ENCODE results near the gene PRKAB1. TPM values are rescaled to one million over a fixed set of nuclear protein-coding genes. Genes with fewer than 3 reads are reported as not detected.

The PRKAB1 gene
- total RNA-seq, 1 experiment from 2014 or later = 36.3 TPM

- intact Hi-C loops (cut with micrococcal nuclease; ENCODE audit: unreplicated experiment) (no loop called here), in situ Hi-C loops (cut with HindIII; ENCODE audit: low pct_unique_long_range_greater_than_20kb, low sequenced_read_pairs) (no loop called here)
- no peaks in the 10 kb centered on the region for H3K27me3 ChIP-seq (ENCODE audit: control insufficient read depth, insufficient read depth, low read length)
- H3K4me3 ChIP-seq (ENCODE audit: low read depth in 2 of 2, low read length in 2 of 2) = no peak overlapping the region
- TF ChIP-seq POLR2AphosphoS5 (IDR thresholded peaks at IDR 0.05; ENCODE audit: low read depth, low read length) = no peak
- TF ChIP-seq SIN3A (IDR thresholded peaks at IDR 0.05; ENCODE audit: borderline replicate concordance, insufficient read depth, low read depth, low read length) = no peak
- TF ChIP-seq CTCF (IDR thresholded peaks at IDR 0.05) = no peak
- TF ChIP-seq REST (IDR thresholded peaks at IDR 0.05; ENCODE audit: insufficient read depth in 1 of 2, low read depth in 2 of 2, low read length in 1 of 2) = no peak
- TF ChIP-seq TCF7L2 (IDR thresholded peaks at IDR 0.05; ENCODE audit: low read depth, low read length) = no peak
- ATAC-seq (no peak), DNase-seq (ENCODE audit: low read depth, low spot score) (no peak)
- peaks cover 15% of the 10 kb centered on the region for H3K36me3 ChIP-seq (ENCODE audit: control insufficient read depth, insufficient read depth, low read length)
- CTCF ChIA-PET = no interaction called here
- no TSS peak for BruUV-seq (replicated peaks)
- H3K9me3 ChIP-seq (ENCODE audit: control insufficient read depth, insufficient read depth, low read depth, low read length) = no peaks in the 10 kb centered on the region
- H3K27ac ChIP-seq (ENCODE audit: low read length) = no peak overlapping the region
- H3K4me1 ChIP-seq (ENCODE audit: control insufficient read depth, insufficient read depth, low read length) = no peaks in the 10 kb centered on the region
- POLR2A ChIA-PET = interaction anchor here (0.6 kb wide), 1 partner anchor 298 kb away, joined by 7 read pairs; no protein-coding TSS in a partner anchor
Observed at GRCh38 chr12:119710374-119710964, 42.5 kb downstream of the PRKAB1 start.

GRCh38 chr12:119710965-119711551, 43.1 kb downstream of the PRKAB1 start:
- no peak for TF ChIP-seq TCF7L2 (IDR thresholded peaks at IDR 0.05; ENCODE audit: low read depth, low read length)
- TF ChIP-seq SIN3A (IDR thresholded peaks at IDR 0.05; ENCODE audit: borderline replicate concordance, insufficient read depth, low read depth, low read length) = no peak
- no peak for TF ChIP-seq REST (IDR thresholded peaks at IDR 0.05; ENCODE audit: insufficient read depth in 1 of 2, low read depth in 2 of 2, low read length in 1 of 2)
- TF ChIP-seq POLR2AphosphoS5 (IDR thresholded peaks at IDR 0.05; ENCODE audit: low read depth, low read length) = no peak
- no peak for TF ChIP-seq CTCF (IDR thresholded peaks at IDR 0.05)
- ATAC-seq = no peak
- Histone ChIP-seq H3K4me1 (ENCODE audit: control insufficient read depth, insufficient read depth, low read length) (0 out of 2 replicates have a peak, but pooled peaks cover 4% of the 10 kb centered on the region), H3K4me3 (ENCODE audit: low read depth in 2 of 2, low read length in 2 of 2) (no peak overlapping the region), H3K27ac (ENCODE audit: low read length) (no peak overlapping the region), H3K27me3 (ENCODE audit: control insufficient read depth, insufficient read depth, low read length) (no peaks in the 10 kb centered on the region), H3K36me3 (ENCODE audit: control insufficient read depth, insufficient read depth, low read length) (peaks cover 18% of the 10 kb centered on the region), H3K9me3 (ENCODE audit: control insufficient read depth, insufficient read depth, low read depth, low read length) (no peaks in the 10 kb centered on the region)
- in situ Hi-C loops (cut with HindIII; ENCODE audit: low pct_unique_long_range_greater_than_20kb, low sequenced_read_pairs) (no loop called here), intact Hi-C loops (cut with micrococcal nuclease; ENCODE audit: unreplicated experiment) (no loop called here)
- no TSS peak for BruUV-seq (replicated peaks)
- ChIA-PET CTCF (no interaction called here), POLR2A (no interaction called here)
- no peak for DNase-seq (ENCODE audit: low read depth, low spot score)

All from Panc1 (cell line).